ENCODE data around the gene SGCE.

Gene SGCE

GRCh38 chr7:94634502-94634901 is 21.4 kb downstream of the SGCE start:
- no peak overlapping the region for H3K27ac ChIP-seq (ENCODE audit: extremely low read depth, low read depth, low read length)
- ChIA-PET POLR2A (no interaction called here), CTCF (interaction anchor here (1.2 kb wide), 1 partner anchor 20 kb away, joined by 3 read pairs; no protein-coding TSS in a partner anchor)
- H3K4me1 ChIP-seq (ENCODE audit: control insufficient read depth, insufficient read depth, low read length), result peaks cover 7% of the 10 kb centered on the region; the same call in 1 of the 2 replicates
- TF ChIP-seq, protein P1, sequence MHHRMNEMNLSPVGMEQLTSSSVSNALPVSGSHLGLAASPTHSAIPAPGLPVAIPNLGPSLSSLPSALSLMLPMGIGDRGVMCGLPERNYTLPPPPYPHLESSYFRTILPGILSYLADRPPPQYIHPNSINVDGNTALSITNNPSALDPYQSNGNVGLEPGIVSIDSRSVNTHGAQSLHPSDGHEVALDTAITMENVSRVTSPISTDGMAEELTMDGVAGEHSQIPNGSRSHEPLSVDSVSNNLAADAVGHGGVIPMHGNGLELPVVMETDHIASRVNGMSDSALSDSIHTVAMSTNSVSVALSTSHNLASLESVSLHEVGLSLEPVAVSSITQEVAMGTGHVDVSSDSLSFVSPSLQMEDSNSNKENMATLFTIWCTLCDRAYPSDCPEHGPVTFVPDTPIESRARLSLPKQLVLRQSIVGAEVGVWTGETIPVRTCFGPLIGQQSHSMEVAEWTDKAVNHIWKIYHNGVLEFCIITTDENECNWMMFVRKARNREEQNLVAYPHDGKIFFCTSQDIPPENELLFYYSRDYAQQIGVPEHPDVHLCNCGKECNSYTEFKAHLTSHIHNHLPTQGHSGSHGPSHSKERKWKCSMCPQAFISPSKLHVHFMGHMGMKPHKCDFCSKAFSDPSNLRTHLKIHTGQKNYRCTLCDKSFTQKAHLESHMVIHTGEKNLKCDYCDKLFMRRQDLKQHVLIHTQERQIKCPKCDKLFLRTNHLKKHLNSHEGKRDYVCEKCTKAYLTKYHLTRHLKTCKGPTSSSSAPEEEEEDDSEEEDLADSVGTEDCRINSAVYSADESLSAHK (tag by site-specific recombination; IDR thresholded peaks at IDR 0.05), result no peak
- TF ChIP-seq ZNF37A (tag by site-specific recombination; IDR thresholded peaks at IDR 0.05), result no peak
- no peak for TF ChIP-seq ZNF157 (tag by site-specific recombination; IDR thresholded peaks at IDR 0.05)
- H3K9me3 ChIP-seq (ENCODE audit: control insufficient read depth, insufficient read depth, low read depth, low read length), result no peaks in the 10 kb centered on the region
- no peak overlapping the region for H3K4me3 ChIP-seq (ENCODE audit: low read depth, low read length)
- H3K36me3 ChIP-seq (ENCODE audit: control insufficient read depth in 2 of 2, insufficient read depth in 1 of 2, low read length in 2 of 2), result 0 out of 3 replicates have a peak, but pooled peaks cover 0 to 4% of the 10 kb centered on the region in 2 experiments

GRCh38 chr7:94633687-94634086 is 22.2 kb downstream of the SGCE start:
- H3K4me1 ChIP-seq (ENCODE audit: control insufficient read depth, insufficient read depth, low read length), result peaks cover 7% of the 10 kb centered on the region; the same call in 1 of the 2 replicates
- no peak overlapping the region for H3K27ac ChIP-seq (ENCODE audit: extremely low read depth, low read depth, low read length)
- CTCF ChIA-PET, result interaction anchor here (0.6 to 1.2 kb wide), 4 partner anchors 11 to 378 kb away, joined by 3 to 4 read pairs (median 3); no protein-coding TSS in a partner anchor
- no peaks in the 10 kb centered on the region for H3K9me3 ChIP-seq (ENCODE audit: control insufficient read depth, insufficient read depth, low read depth, low read length)
- POLR2A ChIA-PET, result no interaction called here
- no peak for TF ChIP-seq ZNF843 (tag by site-specific recombination; IDR thresholded peaks at IDR 0.05)
- no peak for TF ChIP-seq INSM2 (tag by site-specific recombination; IDR thresholded peaks at IDR 0.05)
- TF ChIP-seq ZNF433 (tag by site-specific recombination; IDR thresholded peaks at IDR 0.05; ENCODE audit: low read depth), result no peak
- peak; percentile 52; the same call in 1 of the 2 replicates for TF ChIP-seq PRDM6 (tag by site-specific recombination; IDR thresholded peaks at IDR 0.05)
- no peak for TF ChIP-seq ZNF112 (tag by site-specific recombination; IDR thresholded peaks at IDR 0.05)
- TF ChIP-seq ZNF426 (tag by site-specific recombination; IDR thresholded peaks at IDR 0.05), result no peak
- no peak for TF ChIP-seq ZFP41 (tag by site-specific recombination; IDR thresholded peaks at IDR 0.05; ENCODE audit: borderline replicate concordance)
- TF ChIP-seq, protein P2, sequence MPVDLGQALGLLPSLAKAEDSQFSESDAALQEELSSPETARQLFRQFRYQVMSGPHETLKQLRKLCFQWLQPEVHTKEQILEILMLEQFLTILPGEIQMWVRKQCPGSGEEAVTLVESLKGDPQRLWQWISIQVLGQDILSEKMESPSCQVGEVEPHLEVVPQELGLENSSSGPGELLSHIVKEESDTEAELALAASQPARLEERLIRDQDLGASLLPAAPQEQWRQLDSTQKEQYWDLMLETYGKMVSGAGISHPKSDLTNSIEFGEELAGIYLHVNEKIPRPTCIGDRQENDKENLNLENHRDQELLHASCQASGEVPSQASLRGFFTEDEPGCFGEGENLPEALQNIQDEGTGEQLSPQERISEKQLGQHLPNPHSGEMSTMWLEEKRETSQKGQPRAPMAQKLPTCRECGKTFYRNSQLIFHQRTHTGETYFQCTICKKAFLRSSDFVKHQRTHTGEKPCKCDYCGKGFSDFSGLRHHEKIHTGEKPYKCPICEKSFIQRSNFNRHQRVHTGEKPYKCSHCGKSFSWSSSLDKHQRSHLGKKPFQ (tag by site-specific recombination; IDR thresholded peaks at IDR 0.05), result peak; percentile 33; the same call in 1 of the 2 replicates
- peak; percentile 13; the same call in 1 of the 2 replicates for TF ChIP-seq FEZF1 (tag by site-specific recombination; IDR thresholded peaks at IDR 0.05)
- TF ChIP-seq SP7 (tag by site-specific recombination; IDR thresholded peaks at IDR 0.05), result no peak
- no peak for TF ChIP-seq ZNF785 (tag by site-specific recombination; IDR thresholded peaks at IDR 0.05)
- TF ChIP-seq ZNF19 (tag by site-specific recombination; IDR thresholded peaks at IDR 0.05; ENCODE audit: low read depth), result no peak
- TF ChIP-seq ZNF768 (tag by site-specific recombination; IDR thresholded peaks at IDR 0.05), result no peak
- TF ChIP-seq ZNF660 (tag by site-specific recombination; IDR thresholded peaks at IDR 0.05), result no peak
- TF ChIP-seq ZNF510 (tag by site-specific recombination; IDR thresholded peaks at IDR 0.05; ENCODE audit: insufficient replicate concordance), result no peak
- H3K36me3 ChIP-seq (ENCODE audit: control insufficient read depth in 2 of 2, insufficient read depth in 1 of 2, low read length in 2 of 2), result no peaks in the 10 kb centered on the region
- no peak overlapping the region for H3K4me3 ChIP-seq (ENCODE audit: low read depth, low read length)

Measured in HEK293 (cell line).